ENCODE measurements around the gene ADAMTS6.
"Not testable (repeated sequence)": the region's sequence is repeated elsewhere in the genome, so short reads cannot be mapped to it uniquely, and the experiment has no call there.

Gene ADAMTS6

GRCh38 chr5:65203746-65204145 is 278.0 kb downstream of the ADAMTS6 start:
- DNase-seq, result no peak

- peak in 1 of 58 donors; percentile 1 for DNase-seq
Observed at GRCh38 chr5:65199993-65200675, 281.6 kb downstream of the ADAMTS6 start.

GRCh38 chr5:65198456-65199120 is 283.1 kb downstream of the ADAMTS6 start:
- DNase-seq, result no peak

GRCh38 chr5:65197531-65198455 is 283.9 kb downstream of the ADAMTS6 start:
- no peak for DNase-seq

- DNase-seq, result no peak
Observed at GRCh38 chr5:65194871-65195270, 286.8 kb downstream of the ADAMTS6 start.

GRCh38 chr5:65192331-65192730 is 289.4 kb downstream of the ADAMTS6 start:
- no peak for DNase-seq

- no peak for DNase-seq
Observed at GRCh38 chr5:65191554-65192135, 290.1 kb downstream of the ADAMTS6 start.

GRCh38 chr5:65190328-65191053 is 291.2 kb downstream of the ADAMTS6 start:
- DNase-seq, result no peak

- no peak for DNase-seq
Observed at GRCh38 chr5:65186646-65187227, 295.0 kb downstream of the ADAMTS6 start.

- DNase-seq, result no peak
Observed at GRCh38 chr5:65185468-65185867, 296.3 kb downstream of the ADAMTS6 start.

GRCh38 chr5:65184780-65185179 is 296.9 kb downstream of the ADAMTS6 start:
- DNase-seq, result no peak

GRCh38 chr5:65174231-65174630 is 307.5 kb downstream of the ADAMTS6 start:
- DNase-seq, result not testable (repeated sequence)

- no peak for DNase-seq
Observed at GRCh38 chr5:65173130-65173525, 308.6 kb downstream of the ADAMTS6 start.

GRCh38 chr5:65172486-65173129 is 309.1 kb downstream of the ADAMTS6 start:
- DNase-seq, result no peak

GRCh38 chr5:65171645-65172044 is 310.1 kb downstream of the ADAMTS6 start:
- DNase-seq, result no peak

- no peak for DNase-seq
Observed at GRCh38 chr5:65163698-65164097, 318.0 kb downstream of the ADAMTS6 start.

- DNase-seq, result no peak
Observed at GRCh38 chr5:65161655-65162054, 320.1 kb downstream of the ADAMTS6 start.

GRCh38 chr5:65157906-65158603 is 323.7 kb downstream of the ADAMTS6 start:
- no peak for DNase-seq

- DNase-seq, result no peak
Observed at GRCh38 chr5:65156933-65157332, 324.8 kb downstream of the ADAMTS6 start.

Data from anterior cingulate cortex (tissue), 58 donors.